H1 (cell line): ENCODE measurements around the gene GABRB2. TPM values are rescaled to one million over a fixed set of nuclear protein-coding genes. Genes with fewer than 3 reads are reported as not detected.
"Not testable (repeated sequence)": the region's sequence is repeated elsewhere in the genome, so short reads cannot be mapped to it uniquely, and the experiment has no call there.

Experiments
- CTCF ChIA-PET: fragments of 300-600 bp; sonication (Branson Sonifier 250); formaldehyde crosslinking; loops from one replicate; lab custom pipeline; 2021; ENCODE audit not compliant: partially characterized antibody; lab: Charles Lee
- POLR2A ChIA-PET: fragments of 300-600 bp; sonication (Branson Sonifier 250); formaldehyde crosslinking; loops from one replicate; lab custom pipeline; 2021; ENCODE audit warnings: inconsistent platforms; ENCODE audit not compliant: partially characterized antibody; lab: Charles Lee
- DNase-seq, 2 experiments: peaks; one replicate each; pipeline versions ENCODE4 v3.0.0 to v3.0.0-alpha.2; 2010 to 2022; ENCODE audit warnings: low spot score in 2 of 2, low read depth in 1 of 2, mixed read lengths in 1 of 2
- FAIRE-seq: peaks from 2 replicates; lab custom pipeline; 2011; peaks lifted over from hg19 to GRCh38; lab: Jason Lieb, UNC
- H2AFZ ChIP-seq: 2 replicates; pipeline ENCODE4 v1.8.1; 2012; ENCODE audit warnings: low read length, inconsistent platforms
- H2AK5ac ChIP-seq: 2 replicates; pipeline ENCODE4 v1.6.1; 2013; ENCODE audit warnings: low read depth, low read length
- H2BK120ac ChIP-seq: replicated peaks from 2 replicates; pipeline ENCODE3; 2013; ENCODE audit warnings: low read depth, low read length, inconsistent platforms
- H2BK12ac ChIP-seq: 2 replicates; pipeline ENCODE4 v1.6.1; 2013; ENCODE audit warnings: low read depth, low read length
- H2BK15ac ChIP-seq: 2 replicates; pipeline ENCODE4 v1.6.1; 2013; ENCODE audit warnings: low read length
- H2BK20ac ChIP-seq: 2 replicates; pipeline ENCODE4 v1.6.1; 2013; ENCODE audit warnings: low read length
- H2BK5ac ChIP-seq: 2 replicates; pipeline ENCODE4 v1.6.1; 2013; ENCODE audit warnings: low read depth, low read length
- H3K14ac ChIP-seq: 2 replicates; pipeline ENCODE4 v1.6.1; 2013; ENCODE audit warnings: inconsistent platforms; ENCODE audit not compliant: insufficient read length
- H3K18ac ChIP-seq: 2 replicates; pipeline ENCODE4 v1.6.1; 2013; ENCODE audit warnings: low read length; ENCODE audit errors: extremely low read depth
- H3K23ac ChIP-seq: 2 replicates; pipeline ENCODE4 v1.6.1; 2013; ENCODE audit warnings: inconsistent platforms; ENCODE audit not compliant: insufficient read length
- H3K23me2 ChIP-seq: 2 replicates; pipeline ENCODE4 v1.6.1; 2013; ENCODE audit warnings: low read depth, low read length
- H3K27ac ChIP-seq: 2 replicates; pipeline ENCODE4 v1.6.1; 2011; ENCODE audit warnings: low read depth, low read length, inconsistent platforms
- H3K27me3 ChIP-seq, 4 experiments: replicated peaks in 1 of 4; 1 replicate in 1 of 4; 2 replicates in 3 of 4; pipeline versions ENCODE4 v1.6.1 to v1.8.1; 2011 to 2013; ENCODE audit warnings: low read length in 3 of 4, mild to moderate bottlenecking in 3 of 4, inconsistent platforms in 2 of 4, mixed read lengths in 2 of 4, moderate library complexity in 1 of 4; ENCODE audit not compliant: control insufficient read depth in 3 of 4, insufficient read depth in 3 of 4; ENCODE audit errors: extremely low read depth in 1 of 4
- H3K36me3 ChIP-seq, 4 experiments: 2 replicates each; pipeline versions ENCODE4 v1.6.1 to v1.8.1; 2011 to 2013; ENCODE audit warnings: mild to moderate bottlenecking in 4 of 4, low read length in 3 of 4, moderate library complexity in 2 of 4, control low read depth in 1 of 4, inconsistent platforms in 1 of 4; ENCODE audit not compliant: insufficient read depth in 4 of 4, control insufficient read depth in 2 of 4
- H3K4ac ChIP-seq: replicated peaks from 2 replicates; pipeline ENCODE3; 2013; ENCODE audit warnings: low read length, low read depth, mixed read lengths, inconsistent platforms; ENCODE audit not compliant: insufficient read length
- H3K4me1 ChIP-seq, 4 experiments: replicated peaks in 1 of 4; 1 replicate in 1 of 4; 2 replicates in 3 of 4; pipeline versions ENCODE4 v1.6.1 to v1.8.1; 2011 to 2013; ENCODE audit warnings: low read length in 3 of 4, inconsistent platforms in 2 of 4, mixed read lengths in 1 of 4; ENCODE audit not compliant: insufficient read depth in 4 of 4, control insufficient read depth in 3 of 4
- H3K4me2 ChIP-seq, 2 experiments: 2 replicates each; pipeline versions ENCODE4 v1.6.1 to v1.8.1; 2011 to 2013; ENCODE audit warnings: low read depth in 2 of 2, low read length in 2 of 2, control low read depth in 1 of 2, inconsistent platforms in 1 of 2, mild to moderate bottlenecking in 1 of 2; ENCODE audit not compliant: insufficient read depth in 1 of 2
- H3K4me3 ChIP-seq, 4 experiments: fragments of 200-600, 300-600 bp in 1 of 4; sonication (generic), shearing (Covaris generic), sonication (Bioruptor Twin) in 1 of 4; 2 replicates each; pipeline versions ENCODE4 v1.5.1 to v1.8.1; 2011 to 2016; ENCODE audit warnings: low read length in 4 of 4, low read depth in 3 of 4, control low read depth in 2 of 4, inconsistent platforms in 2 of 4, mild to moderate bottlenecking in 2 of 4, mixed read lengths in 1 of 4, moderate library complexity in 1 of 4; ENCODE audit not compliant: insufficient read depth in 2 of 4; ENCODE audit errors: extremely low read depth in 1 of 4
- H3K56ac ChIP-seq: replicated peaks from 2 replicates; pipeline ENCODE3; 2013; ENCODE audit warnings: low read depth, mild to moderate bottlenecking, mixed read lengths, low read length, inconsistent platforms; ENCODE audit not compliant: insufficient read length
- H3K79me1 ChIP-seq: 2 replicates; pipeline ENCODE4 v1.6.1; 2013; ENCODE audit warnings: low read depth, low read length, control low read depth
- H3K79me2 ChIP-seq, 2 experiments: 2 replicates each; pipeline versions ENCODE4 v1.6.1 to v1.8.1; 2012 to 2013; ENCODE audit warnings: low read length in 2 of 2, mild to moderate bottlenecking in 2 of 2, inconsistent platforms in 1 of 2; ENCODE audit not compliant: insufficient read depth in 2 of 2, control insufficient read depth in 1 of 2
- H3K9ac ChIP-seq, 4 experiments: replicated peaks in 1 of 4; 1 replicate in 1 of 4; 2 replicates in 3 of 4; pipeline versions ENCODE4 v1.6.1 to v1.8.1; 2011 to 2013; ENCODE audit warnings: low read depth in 3 of 4, low read length in 3 of 4, control low read depth in 2 of 4, mild to moderate bottlenecking in 2 of 4, moderate library complexity in 2 of 4, inconsistent platforms in 1 of 4; ENCODE audit errors: extremely low read depth in 1 of 4
- H3K9me3 ChIP-seq, 2 experiments: 2 replicates each; pipeline versions ENCODE4 v1.6.1 to v1.8.1; 2012 to 2013; ENCODE audit warnings: mild to moderate bottlenecking in 2 of 2, moderate library complexity in 2 of 2, control low read depth in 1 of 2, inconsistent platforms in 1 of 2, low read depth in 1 of 2, low read length in 1 of 2, mixed read lengths in 1 of 2; ENCODE audit not compliant: insufficient read depth in 2 of 2
- H4K20me1 ChIP-seq, 2 experiments: replicated peaks in 1 of 2; 2 replicates each; pipeline versions ENCODE3 to v1.8.1; 2011 to 2013; ENCODE audit warnings: inconsistent platforms in 2 of 2, low read length in 2 of 2, mild to moderate bottlenecking in 1 of 2; ENCODE audit not compliant: insufficient read depth in 2 of 2, control insufficient read depth in 1 of 2
- H4K5ac ChIP-seq: 2 replicates; pipeline ENCODE4 v1.6.1; 2013; ENCODE audit warnings: low read length, low read depth, mixed read lengths, inconsistent platforms; ENCODE audit not compliant: insufficient read length
- H4K8ac ChIP-seq: 2 replicates; pipeline ENCODE4 v1.8.0; 2013; ENCODE audit warnings: mild to moderate bottlenecking, moderate library complexity, low read length, inconsistent platforms; ENCODE audit not compliant: insufficient read depth; ENCODE audit errors: extremely low read depth
- H4K91ac ChIP-seq: replicated peaks from 2 replicates; pipeline ENCODE3; 2013; ENCODE audit warnings: low read length, mixed read lengths, inconsistent platforms; ENCODE audit not compliant: insufficient read length
- ASH2L ChIP-seq: fragments of 200-600, 300-600 bp; sonication (generic); IDR thresholded peaks from one replicate; pipeline ENCODE4 v1.7.1; 2017; ENCODE audit warnings: low read length
- CEBPB ChIP-seq: IDR thresholded peaks from 2 replicates; pipeline ENCODE4 v1.6.1; 2012; ENCODE audit warnings: low read depth, low read length
- MAFK ChIP-seq: IDR thresholded peaks from 2 replicates; pipeline ENCODE4 v1.6.1; 2012; ENCODE audit warnings: low read depth, mild to moderate bottlenecking, improper control_type of control experiment, low read length
- SRF ChIP-seq: IDR thresholded peaks from 2 replicates; pipeline ENCODE4 v1.6.1; 2011; ENCODE audit warnings: mild to moderate bottlenecking, low read depth, low read length, moderate library complexity
- WGBS, 2 experiments: shearing (Covaris generic) in 1 of 2; methylation state at CpG; one replicate each; pipeline versions ENCODE4 v1.1.6 to v1.1.7; 2013 to 2015; ENCODE audit warnings: low lambda C conversion rate in 2 of 2, mixed read lengths in 2 of 2, inconsistent platforms in 1 of 2, low coverage in 1 of 2, missing lambda C conversion rate in 1 of 2; ENCODE audit not compliant: insufficient replicate concordance in 2 of 2, insufficient coverage in 1 of 2, insufficient read length in 1 of 2; ENCODE audit errors: extremely low coverage in 1 of 2, missing lambda C conversion rate in 1 of 2; 5-methylcytosine and 5-hydroxymethylcytosine counted together
- polyA plus RNA-seq, 7 experiments: library from polyadenylated mRNA; depleted of rRNA in 3 of 7; stranded (reverse) in 5 of 7; unstranded in 2 of 7; fragments of >200 nt in 5 of 7; fragments of 200-250 nt in 2 of 7; gene quantifications; 1 replicate in 5 of 7; 2 replicates in 1 of 7; 4 replicates in 1 of 7; pipeline versions ENCODE4 v1.2.1 to v1.2.3, GENCODE V29; 2011 to 2013; ENCODE audit warnings: missing spikeins in 2 of 7, mixed read lengths in 2 of 7
- total RNA-seq: library from RNA; stranded (reverse); fragmentation: NEBNext Ultra II Directional; extraction: Animal tissue kit (Norgen Biotek cat#: 25700); gene quantifications from 2 replicates; pipeline ENCODE4 v1.2.1, GENCODE V29; 2021

The GABRB2 gene
- total and polyA plus RNA-seq, 2 of the 8 experiments (the other 6 are each of a cell fraction or from before 2014, with no cell fraction given), result 0.54 to 1.9 TPM

DNA sequence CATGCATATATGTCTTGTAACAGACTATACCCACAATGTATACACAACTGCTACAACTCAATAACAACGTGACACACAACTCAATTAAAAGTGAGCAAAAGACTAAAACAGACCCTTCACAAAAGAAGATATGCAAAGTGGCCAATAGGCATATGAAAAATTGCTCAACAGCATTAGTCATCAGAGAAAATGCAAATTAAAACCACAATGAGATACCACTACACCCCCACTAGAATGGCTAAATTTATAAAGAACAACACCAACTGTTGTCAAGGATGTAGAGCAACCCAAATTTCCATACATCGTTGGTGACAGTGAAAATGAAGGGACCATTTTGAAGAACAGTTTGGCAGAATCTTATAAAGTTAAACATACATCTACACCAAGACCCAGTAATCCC, 38.9 kb downstream of the GABRB2 start (continued):
- TF ChIP-seq MAFK (no peak), ASH2L (no peak), CEBPB (no peak), SRF (no peak)
- TF ChIP-seq, all 59 proteins: peak for 0

DNA sequence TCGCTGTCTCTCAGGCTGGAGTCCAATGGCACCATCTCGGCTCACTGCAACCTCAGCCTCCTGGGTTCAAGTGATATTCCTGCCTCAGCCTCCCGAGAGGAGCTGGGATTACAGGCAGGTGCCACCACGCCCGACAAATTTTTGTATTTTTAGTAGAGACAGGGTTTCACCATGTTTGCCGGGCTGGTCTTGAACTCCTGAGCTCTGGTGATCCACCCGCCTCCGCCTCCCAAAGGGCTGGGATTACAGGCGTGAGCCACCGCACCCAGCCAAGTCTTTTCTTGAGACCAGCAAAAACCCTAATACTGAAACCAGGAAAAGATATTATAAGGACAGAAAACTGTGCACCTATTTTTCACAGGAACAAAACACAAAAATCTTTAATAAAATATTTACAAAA, 41.4 kb downstream of the GABRB2 start:
- H3K79me2 ChIP-seq, H3K9ac ChIP-seq, H3K4me3 ChIP-seq, FAIRE-seq, H3K4me1 ChIP-seq, H4K20me1 ChIP-seq, H3K36me3 ChIP-seq, DNase-seq, H3K27me3 ChIP-seq, H2AFZ ChIP-seq, H2BK5ac ChIP-seq, CTCF ChIA-PET, H2AK5ac ChIP-seq, H3K79me1 ChIP-seq, H3K14ac ChIP-seq, POLR2A ChIA-PET, H3K18ac ChIP-seq, H2BK20ac ChIP-seq, H4K8ac ChIP-seq, H3K23me2 ChIP-seq, H2BK120ac ChIP-seq, H3K4ac ChIP-seq, H4K91ac ChIP-seq, H3K27ac ChIP-seq, H4K5ac ChIP-seq, H3K56ac ChIP-seq, H3K23ac ChIP-seq, H3K9me3 ChIP-seq, H3K4me2 ChIP-seq, H2BK12ac ChIP-seq, H2BK15ac ChIP-seq: not testable (repeated sequence)
- 96% methylated on average over 10 of the region's 10 CpGs; no CpG with 5 or more reads in 1 of the 2 experiments for WGBS, 2 experiments
